ENCODE data around the gene CNIH3.

Gene CNIH3

GRCh38 chr1:224770336-224770693 lies 154.2 kb downstream of the CNIH3 start:
- H3K4me3 ChIP-seq (ENCODE audit: low read length): no peak overlapping the region
- TF ChIP-seq, protein P1, sequence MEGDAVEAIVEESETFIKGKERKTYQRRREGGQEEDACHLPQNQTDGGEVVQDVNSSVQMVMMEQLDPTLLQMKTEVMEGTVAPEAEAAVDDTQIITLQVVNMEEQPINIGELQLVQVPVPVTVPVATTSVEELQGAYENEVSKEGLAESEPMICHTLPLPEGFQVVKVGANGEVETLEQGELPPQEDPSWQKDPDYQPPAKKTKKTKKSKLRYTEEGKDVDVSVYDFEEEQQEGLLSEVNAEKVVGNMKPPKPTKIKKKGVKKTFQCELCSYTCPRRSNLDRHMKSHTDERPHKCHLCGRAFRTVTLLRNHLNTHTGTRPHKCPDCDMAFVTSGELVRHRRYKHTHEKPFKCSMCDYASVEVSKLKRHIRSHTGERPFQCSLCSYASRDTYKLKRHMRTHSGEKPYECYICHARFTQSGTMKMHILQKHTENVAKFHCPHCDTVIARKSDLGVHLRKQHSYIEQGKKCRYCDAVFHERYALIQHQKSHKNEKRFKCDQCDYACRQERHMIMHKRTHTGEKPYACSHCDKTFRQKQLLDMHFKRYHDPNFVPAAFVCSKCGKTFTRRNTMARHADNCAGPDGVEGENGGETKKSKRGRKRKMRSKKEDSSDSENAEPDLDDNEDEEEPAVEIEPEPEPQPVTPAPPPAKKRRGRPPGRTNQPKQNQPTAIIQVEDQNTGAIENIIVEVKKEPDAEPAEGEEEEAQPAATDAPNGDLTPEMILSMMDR (IDR thresholded peaks at IDR 0.05; ENCODE audit: insufficient read depth, low read depth, low read length, missing control alignments): no peak
- DNase-seq (ENCODE audit: low read depth): peak; percentile 27

DNA sequence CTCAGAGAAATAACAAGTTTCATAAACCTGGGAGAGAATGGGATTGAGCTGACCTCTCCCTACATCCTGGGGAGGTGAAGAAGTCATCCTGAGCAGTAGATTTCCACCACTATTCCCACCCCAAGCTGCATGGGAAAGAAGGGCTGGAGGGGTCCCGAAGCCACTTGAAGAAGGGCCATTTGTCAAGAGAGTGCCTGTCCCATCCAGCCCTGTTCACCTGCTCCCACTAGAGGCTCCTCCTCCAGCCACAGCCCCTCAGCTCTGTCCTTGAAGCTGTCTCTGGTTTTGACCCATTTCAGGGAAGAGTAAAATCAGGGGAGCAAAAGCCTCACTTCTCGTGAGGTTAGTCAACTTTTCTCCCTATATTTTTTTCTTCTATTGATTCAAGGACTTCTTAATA lies 157.5 kb downstream of the CNIH3 start:
- TF ChIP-seq, protein P1 (IDR thresholded peaks at IDR 0.05; ENCODE audit: insufficient read depth, low read depth, low read length, missing control alignments): no peak
- no peak overlapping the region for H3K4me3 ChIP-seq (ENCODE audit: low read length)
- DNase-seq (ENCODE audit: low read depth): no peak

- H3K4me3 ChIP-seq (ENCODE audit: low read length): no peak overlapping the region
- no peak for DNase-seq (ENCODE audit: low read depth)
- TF ChIP-seq, protein P1 (IDR thresholded peaks at IDR 0.05; ENCODE audit: insufficient read depth, low read depth, low read length, missing control alignments): peak; percentile 33
Measured at GRCh38 chr1:224774378-224774777, 158.3 kb downstream of the CNIH3 start.

GRCh38 chr1:224777180-224777579 lies 161.1 kb downstream of the CNIH3 start:
- TF ChIP-seq, protein P1 (IDR thresholded peaks at IDR 0.05; ENCODE audit: insufficient read depth, low read depth, low read length, missing control alignments): no peak
- no peak for DNase-seq (ENCODE audit: low read depth)
- no peak overlapping the region for H3K4me3 ChIP-seq (ENCODE audit: low read length)

GRCh38 chr1:224779536-224779935 lies 163.4 kb downstream of the CNIH3 start:
- H3K4me3 ChIP-seq (ENCODE audit: low read length): no peak overlapping the region
- TF ChIP-seq, protein P1 (IDR thresholded peaks at IDR 0.05; ENCODE audit: insufficient read depth, low read depth, low read length, missing control alignments): no peak
- no peak for DNase-seq (ENCODE audit: low read depth)

- TF ChIP-seq, protein P1 (IDR thresholded peaks at IDR 0.05; ENCODE audit: insufficient read depth, low read depth, low read length, missing control alignments): no peak
- no peak overlapping the region for H3K4me3 ChIP-seq (ENCODE audit: low read length)
- no peak for DNase-seq (ENCODE audit: low read depth)
Measured at GRCh38 chr1:224780736-224781135, 164.6 kb downstream of the CNIH3 start.

- DNase-seq (ENCODE audit: low read depth): no peak
- TF ChIP-seq, protein P1 (IDR thresholded peaks at IDR 0.05; ENCODE audit: insufficient read depth, low read depth, low read length, missing control alignments): no peak
- no peak overlapping the region for H3K4me3 ChIP-seq (ENCODE audit: low read length)
Measured at GRCh38 chr1:224781800-224782199, 165.7 kb downstream of the CNIH3 start.

All from epithelial cell of esophagus (primary cell).